Suprapubic skin (tissue), 4 donors: ENCODE results near the gene JAZF1. TPM values are rescaled to one million over a fixed set of nuclear protein-coding genes. Genes with fewer than 3 reads are reported as not detected.
"Not testable (repeated sequence)": the region's sequence is repeated elsewhere in the genome, so short reads cannot be mapped to it uniquely, and the experiment has no call there.

Experiments used
- DNase-seq, 2 donors: peaks; one replicate each; pipeline ENCODE4 v3.0.0-alpha.2; 2019; ENCODE audit warnings: low spot score in 2 of 2
- H3K27ac ChIP-seq: fragments of 200-600 bp; sonication (generic); one replicate; pipeline ENCODE4 v1.5.1; 2019
- H3K27me3 ChIP-seq: fragments of 200-600 bp; sonication (generic); one replicate; pipeline ENCODE4 v1.5.1; 2019
- H3K36me3 ChIP-seq: fragments of 200-600 bp; sonication (generic); one replicate; pipeline ENCODE4 v1.5.1; 2019
- H3K4me1 ChIP-seq: fragments of 200-600 bp; sonication (generic); one replicate; pipeline ENCODE4 v1.5.1; 2019
- H3K4me3 ChIP-seq: fragments of 200-600 bp; sonication (generic); one replicate; pipeline ENCODE4 v1.5.1; 2019; ENCODE audit warnings: mild to moderate bottlenecking
- H3K9me3 ChIP-seq: fragments of 200-600 bp; sonication (generic); one replicate; pipeline ENCODE4 v1.5.1; 2019
- CTCF ChIP-seq, 2 donors: fragments of 200-600 bp in 1 of 2; fragments of 450-650 bp in 1 of 2; sonication (generic) in 1 of 2; IDR thresholded peaks; one replicate each; pipeline ENCODE4 v1.5.1; 2016 to 2019; ENCODE audit warnings: antibody characterized with exemption in 2 of 2, mild to moderate bottlenecking in 1 of 2, moderate library complexity in 1 of 2
- EP300 ChIP-seq: sonication (generic); formaldehyde crosslinking; IDR thresholded peaks from one replicate; pipeline ENCODE4 v1.6.1; 2017; ENCODE audit warnings: antibody characterized with exemption
- POLR2A ChIP-seq, 2 donors: fragments of 450-650 bp; IDR thresholded peaks; one replicate each; pipeline ENCODE4 v1.6.1; 2017; ENCODE audit warnings: antibody characterized with exemption in 2 of 2, mild to moderate bottlenecking in 2 of 2, moderate library complexity in 2 of 2
- POLR2AphosphoS5 ChIP-seq, 3 donors: sonication (generic); formaldehyde crosslinking; IDR thresholded peaks; one replicate each; pipeline ENCODE4 v1.6.1; 2017; ENCODE audit warnings: antibody characterized with exemption in 3 of 3
- WGBS: methylation state at CpG from one replicate; pipeline ENCODE4 v1.1.5; 2018; 5-methylcytosine and 5-hydroxymethylcytosine counted together
- total RNA-seq, 4 donors: library from RNA; depleted of rRNA; stranded (reverse); fragments of >200 nt; gene quantifications; one replicate each; pipeline ENCODE4 v1.1.0, GENCODE V29; 2016

The JAZF1 gene
- total RNA-seq, 4 donors from 2014 or later = 5.0 to 8.4 (median 7.4) TPM

- 93% methylated on average over 3 of the region's 3 CpGs for WGBS
These were observed 318.8 kb downstream of the JAZF1 start for GRCh38 chr7:27861747-27862146.

GRCh38 chr7:27860800-27861199, 319.8 kb downstream of the JAZF1 start:
- 85% methylated on average over 6 of the region's 6 CpGs for WGBS
- TF ChIP-seq EP300 (no peak), POLR2A (IDR thresholded peaks at IDR 0.05) (no peak), CTCF (IDR thresholded peaks at IDR 0.05) (no peak), POLR2AphosphoS5 (IDR thresholded peaks at IDR 0.05) (no peak)
- Histone ChIP-seq H3K36me3 (peaks cover 3% of the 10 kb centered on the region), H3K27ac (no peak overlapping the region), H3K4me3 (no peak overlapping the region), H3K4me1 (no peaks in the 10 kb centered on the region), H3K27me3 (no peaks in the 10 kb centered on the region), H3K9me3 (no peaks in the 10 kb centered on the region)
- DNase-seq = no peak

More at GRCh38 chr7:27861747-27862146, 318.8 kb downstream of the JAZF1 start:
- Histone ChIP-seq H3K9me3 (no peaks in the 10 kb centered on the region), H3K27me3 (no peaks in the 10 kb centered on the region), H3K4me3 (no peak overlapping the region), H3K27ac (no peak overlapping the region), H3K4me1 (no peaks in the 10 kb centered on the region), H3K36me3 (peaks cover under 1% of the 10 kb centered on the region)
- TF ChIP-seq POLR2A (IDR thresholded peaks at IDR 0.05) = no peak
- TF ChIP-seq POLR2AphosphoS5 (IDR thresholded peaks at IDR 0.05) = no peak
- no peak for TF ChIP-seq EP300
- TF ChIP-seq CTCF (IDR thresholded peaks at IDR 0.05) = no peak
- DNase-seq = no peak

GRCh38 chr7:27856703-27857485, 323.7 kb downstream of the JAZF1 start:
- not testable (repeated sequence) for H3K27ac ChIP-seq, H3K4me1 ChIP-seq, H3K36me3 ChIP-seq, H3K27me3 ChIP-seq, H3K4me3 ChIP-seq, H3K9me3 ChIP-seq, DNase-seq
- 92% methylated on average over 10 of the region's 28 CpGs for WGBS

- Histone ChIP-seq H3K27ac (no peak overlapping the region), H3K4me1 (no peaks in the 10 kb centered on the region), H3K36me3 (no peaks in the 10 kb centered on the region), H3K9me3 (no peaks in the 10 kb centered on the region), H3K27me3 (no peaks in the 10 kb centered on the region), H3K4me3 (no peak overlapping the region)
- WGBS = 93% methylated on average over 5 of the region's 5 CpGs
- DNase-seq = no peak
- no peak for TF ChIP-seq POLR2AphosphoS5 (IDR thresholded peaks at IDR 0.05)
These were observed 330.1 kb downstream of the JAZF1 start for GRCh38 chr7:27850531-27850930.

GRCh38 chr7:27846388-27846787, 334.2 kb downstream of the JAZF1 start:
- no peak for TF ChIP-seq POLR2AphosphoS5 (IDR thresholded peaks at IDR 0.05)
- peaks cover 11% of the 10 kb centered on the region for H3K4me1 ChIP-seq

GRCh38 chr7:27843584-27844305, 336.9 kb downstream of the JAZF1 start:
- H3K36me3 ChIP-seq = peaks cover 7% of the 10 kb centered on the region
- TF ChIP-seq EP300 (no peak), POLR2A (IDR thresholded peaks at IDR 0.05) (no peak), POLR2AphosphoS5 (IDR thresholded peaks at IDR 0.05) (no peak), CTCF (IDR thresholded peaks at IDR 0.05) (no peak)
- no peaks in the 10 kb centered on the region for H3K27me3 ChIP-seq
- DNase-seq = no peak
- H3K9me3 ChIP-seq = no peaks in the 10 kb centered on the region
- 98% methylated on average over 15 of the region's 15 CpGs for WGBS
- peaks cover 11% of the 10 kb centered on the region for H3K4me1 ChIP-seq
- H3K27ac ChIP-seq = no peak overlapping the region
- H3K4me3 ChIP-seq = no peak overlapping the region

More at GRCh38 chr7:27846388-27846787, 334.2 kb downstream of the JAZF1 start:
- Histone ChIP-seq H3K27ac (no peak overlapping the region), H3K4me3 (no peak overlapping the region), H3K36me3 (no peaks in the 10 kb centered on the region), H3K27me3 (no peaks in the 10 kb centered on the region), H3K9me3 (no peaks in the 10 kb centered on the region)
- WGBS = 96% methylated on average over 3 of the region's 3 CpGs
- no peak for DNase-seq
